Measurements from ENCODE around the gene GABRD.

Gene GABRD

GRCh38 chr1:2054560-2054959 lies 35.4 kb downstream of the GABRD start:
- DNase-seq: no peak

GRCh38 chr1:2055911-2056575 lies 36.9 kb downstream of the GABRD start:
- DNase-seq: no peak

GRCh38 chr1:2056955-2057590 lies 37.9 kb downstream of the GABRD start:
- no peak for DNase-seq

GRCh38 chr1:2059290-2059953 lies 40.3 kb downstream of the GABRD start:
- no peak for DNase-seq

GRCh38 chr1:2060072-2060471 lies 40.9 kb downstream of the GABRD start:
- DNase-seq: no peak

- no peak for DNase-seq
Observed at GRCh38 chr1:2060535-2060934, 41.4 kb downstream of the GABRD start.

GRCh38 chr1:2061065-2061778 lies 42.1 kb downstream of the GABRD start:
- no peak for DNase-seq

GRCh38 chr1:2065699-2066098 lies 46.6 kb downstream of the GABRD start:
- no peak for DNase-seq

GRCh38 chr1:2067393-2067792 lies 48.2 kb downstream of the GABRD start:
- DNase-seq: no peak

GRCh38 chr1:2067981-2068380 lies 48.8 kb downstream of the GABRD start:
- no peak for DNase-seq

GRCh38 chr1:2068951-2069350 lies 49.8 kb downstream of the GABRD start:
- no peak for DNase-seq

GRCh38 chr1:2070016-2070415 lies 50.9 kb downstream of the GABRD start:
- DNase-seq: no peak

- DNase-seq: no peak
Observed at GRCh38 chr1:2070800-2071530, 51.8 kb downstream of the GABRD start.

GRCh38 chr1:2072109-2072806 lies 53.1 kb downstream of the GABRD start:
- DNase-seq: no peak

GRCh38 chr1:2072891-2073290 lies 53.7 kb downstream of the GABRD start:
- no peak for DNase-seq

- DNase-seq: no peak
Observed at GRCh38 chr1:2073382-2074230, 54.5 kb downstream of the GABRD start.

GRCh38 chr1:2074396-2074795 lies 55.3 kb downstream of the GABRD start:
- DNase-seq: no peak

- DNase-seq: no peak
Observed at GRCh38 chr1:2074944-2075740, 56.0 kb downstream of the GABRD start.

GRCh38 chr1:2076826-2077225 lies 57.7 kb downstream of the GABRD start:
- no peak for DNase-seq

- no peak for DNase-seq
Observed at GRCh38 chr1:2078170-2078569, 59.0 kb downstream of the GABRD start.
